ENCODE measurements around the gene MIPOL1.

DNA sequence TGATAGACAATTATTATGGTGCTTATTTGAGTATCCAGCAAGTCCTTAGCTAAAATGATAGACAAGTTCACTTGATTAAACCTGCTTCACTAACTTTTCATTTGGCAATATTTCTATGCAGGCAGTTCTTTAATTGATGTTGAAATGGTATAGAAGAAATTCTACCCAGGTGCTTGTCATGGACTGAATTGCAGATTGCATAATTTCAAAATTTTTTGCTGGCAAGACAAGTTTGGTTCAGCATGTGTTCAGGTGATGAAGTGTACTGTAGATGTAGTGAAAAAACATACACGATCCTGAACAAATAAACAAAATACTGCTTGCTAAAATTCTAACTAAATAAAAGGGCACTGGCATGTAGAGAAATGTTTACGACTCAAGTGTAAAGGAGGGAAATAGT, 208.4 kb downstream of the MIPOL1 start:
- TF ChIP-seq, protein P1, sequence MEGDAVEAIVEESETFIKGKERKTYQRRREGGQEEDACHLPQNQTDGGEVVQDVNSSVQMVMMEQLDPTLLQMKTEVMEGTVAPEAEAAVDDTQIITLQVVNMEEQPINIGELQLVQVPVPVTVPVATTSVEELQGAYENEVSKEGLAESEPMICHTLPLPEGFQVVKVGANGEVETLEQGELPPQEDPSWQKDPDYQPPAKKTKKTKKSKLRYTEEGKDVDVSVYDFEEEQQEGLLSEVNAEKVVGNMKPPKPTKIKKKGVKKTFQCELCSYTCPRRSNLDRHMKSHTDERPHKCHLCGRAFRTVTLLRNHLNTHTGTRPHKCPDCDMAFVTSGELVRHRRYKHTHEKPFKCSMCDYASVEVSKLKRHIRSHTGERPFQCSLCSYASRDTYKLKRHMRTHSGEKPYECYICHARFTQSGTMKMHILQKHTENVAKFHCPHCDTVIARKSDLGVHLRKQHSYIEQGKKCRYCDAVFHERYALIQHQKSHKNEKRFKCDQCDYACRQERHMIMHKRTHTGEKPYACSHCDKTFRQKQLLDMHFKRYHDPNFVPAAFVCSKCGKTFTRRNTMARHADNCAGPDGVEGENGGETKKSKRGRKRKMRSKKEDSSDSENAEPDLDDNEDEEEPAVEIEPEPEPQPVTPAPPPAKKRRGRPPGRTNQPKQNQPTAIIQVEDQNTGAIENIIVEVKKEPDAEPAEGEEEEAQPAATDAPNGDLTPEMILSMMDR (IDR thresholded peaks at IDR 0.05), result no peak
- TF ChIP-seq POLR2A (IDR thresholded peaks at IDR 0.05), result no peak
